ENCODE data around the gene POLR2F.

Gene POLR2F

DNA sequence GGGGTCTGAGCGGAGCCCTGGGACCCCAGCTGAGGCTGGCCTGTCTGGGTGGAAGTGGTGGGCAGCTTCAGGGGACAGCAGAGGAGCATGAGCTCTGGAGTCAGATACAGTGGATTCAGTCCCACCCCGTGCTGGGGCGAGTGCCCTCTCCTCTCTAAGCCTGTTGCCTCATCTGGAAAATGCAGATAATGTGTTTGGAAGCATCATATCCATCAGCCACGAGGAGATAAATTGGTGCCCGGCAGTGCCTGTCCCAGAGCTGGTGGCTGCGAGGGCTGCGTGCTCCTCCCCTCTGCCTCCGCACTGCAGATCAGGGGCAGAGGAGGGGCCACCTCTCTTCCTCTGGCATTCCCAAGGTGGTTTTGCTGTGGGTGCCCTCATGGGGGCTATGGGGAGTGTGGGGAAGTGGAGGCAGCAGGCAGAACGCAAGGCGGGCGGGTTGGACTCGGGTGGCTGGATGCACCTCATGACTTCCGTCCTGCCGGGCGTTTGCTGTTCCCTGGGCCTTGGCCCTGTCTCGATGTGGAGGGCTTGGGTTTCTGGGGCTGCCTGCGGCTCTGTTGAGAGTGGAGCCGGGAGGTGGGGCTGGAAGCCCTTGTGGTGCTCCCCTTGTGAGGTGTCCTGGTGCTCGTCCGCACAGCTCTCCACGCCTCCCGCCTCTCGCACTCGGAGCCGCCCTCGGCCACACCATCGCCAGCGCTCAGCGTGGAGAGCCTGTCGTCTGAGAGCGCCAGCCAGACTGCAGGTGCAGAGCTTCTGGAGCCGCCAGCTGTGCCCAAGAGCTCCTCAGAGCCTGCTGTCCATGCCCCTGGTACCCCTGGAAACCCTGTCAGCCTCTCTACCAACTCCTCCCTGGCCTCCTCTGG is 26.5 kb upstream of the POLR2F start:
- Histone ChIP-seq H3K9me3 (ENCODE audit: control insufficient read depth, insufficient read depth, low read length) (no peaks in the 10 kb centered on the region), H3K4me1 (ENCODE audit: control insufficient read depth, insufficient read depth, low read length) (no peaks in the 10 kb centered on the region), H3K36me3 (ENCODE audit: control insufficient read depth, insufficient read depth, low read length) (peaks cover 42% of the 10 kb centered on the region), H3K9ac (ENCODE audit: low read depth, low read length) (no peak overlapping the region), H3K27me3 (ENCODE audit: control insufficient read depth, insufficient read depth, low read length) (no peaks in the 10 kb centered on the region), H3K27ac (ENCODE audit: low read depth, low read length) (no peak overlapping the region), H3K4me3 (ENCODE audit: low read depth, low read length) (no peak overlapping the region)

DNA sequence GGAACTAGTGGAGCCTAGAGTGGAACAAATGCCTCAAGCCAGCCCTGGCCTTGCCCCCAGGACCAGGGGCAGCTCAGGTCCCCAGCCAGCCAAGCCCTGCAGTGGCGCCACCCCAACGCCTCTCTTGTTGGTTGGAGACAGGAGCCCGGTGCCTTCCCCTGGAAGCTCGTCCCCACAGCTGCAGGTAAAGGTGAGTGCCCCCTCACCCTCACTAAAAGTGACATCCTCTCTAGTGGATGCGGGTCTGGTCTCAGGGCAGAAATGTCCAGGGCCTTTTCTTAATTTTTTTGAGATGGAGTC is 25.9 kb upstream of the POLR2F start:
- no peaks in the 10 kb centered on the region for H3K27me3 ChIP-seq (ENCODE audit: control insufficient read depth, insufficient read depth, low read length)
- peaks cover 47% of the 10 kb centered on the region for H3K36me3 ChIP-seq (ENCODE audit: control insufficient read depth, insufficient read depth, low read length)
- H3K4me1 ChIP-seq (ENCODE audit: control insufficient read depth, insufficient read depth, low read length) = no peaks in the 10 kb centered on the region
- no peaks in the 10 kb centered on the region for H3K9me3 ChIP-seq (ENCODE audit: control insufficient read depth, insufficient read depth, low read length)
- no peak overlapping the region for H3K4me3 ChIP-seq (ENCODE audit: low read depth, low read length)
- no peak overlapping the region for H3K9ac ChIP-seq (ENCODE audit: low read depth, low read length)
- no peak overlapping the region for H3K27ac ChIP-seq (ENCODE audit: low read depth, low read length)

DNA sequence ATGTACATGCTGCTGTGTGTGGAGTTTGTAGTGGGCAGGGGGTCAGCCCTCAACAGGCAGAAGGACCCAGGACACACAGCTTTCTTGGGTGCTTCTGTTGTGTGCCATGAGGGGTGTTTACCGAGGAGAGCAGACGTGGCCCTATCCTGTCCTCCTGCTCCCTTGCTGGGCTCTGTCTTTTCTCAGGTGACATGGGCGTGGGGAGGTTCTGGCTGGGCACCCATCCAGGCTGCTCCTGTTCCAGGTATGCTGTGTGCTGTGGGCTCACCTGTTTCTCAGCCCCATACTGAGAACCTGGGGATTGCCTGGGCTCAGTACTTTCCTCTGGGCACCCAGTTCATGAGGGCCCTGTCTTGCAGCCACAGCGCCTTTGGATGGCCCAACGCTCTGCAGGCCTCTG is 24.1 kb upstream of the POLR2F start:
- no peaks in the 10 kb centered on the region for H3K9me3 ChIP-seq (ENCODE audit: control insufficient read depth, insufficient read depth, low read length)
- H3K27ac ChIP-seq (ENCODE audit: low read depth, low read length) = no peak overlapping the region
- H3K4me1 ChIP-seq (ENCODE audit: control insufficient read depth, insufficient read depth, low read length) = no peaks in the 10 kb centered on the region; the same call in 1 of the 2 replicates
- no peak overlapping the region for H3K4me3 ChIP-seq (ENCODE audit: low read depth, low read length)
- peaks cover 47% of the 10 kb centered on the region for H3K36me3 ChIP-seq (ENCODE audit: control insufficient read depth, insufficient read depth, low read length)
- H3K27me3 ChIP-seq (ENCODE audit: control insufficient read depth, insufficient read depth, low read length) = no peaks in the 10 kb centered on the region
- no peak overlapping the region for H3K9ac ChIP-seq (ENCODE audit: low read depth, low read length)

DNA sequence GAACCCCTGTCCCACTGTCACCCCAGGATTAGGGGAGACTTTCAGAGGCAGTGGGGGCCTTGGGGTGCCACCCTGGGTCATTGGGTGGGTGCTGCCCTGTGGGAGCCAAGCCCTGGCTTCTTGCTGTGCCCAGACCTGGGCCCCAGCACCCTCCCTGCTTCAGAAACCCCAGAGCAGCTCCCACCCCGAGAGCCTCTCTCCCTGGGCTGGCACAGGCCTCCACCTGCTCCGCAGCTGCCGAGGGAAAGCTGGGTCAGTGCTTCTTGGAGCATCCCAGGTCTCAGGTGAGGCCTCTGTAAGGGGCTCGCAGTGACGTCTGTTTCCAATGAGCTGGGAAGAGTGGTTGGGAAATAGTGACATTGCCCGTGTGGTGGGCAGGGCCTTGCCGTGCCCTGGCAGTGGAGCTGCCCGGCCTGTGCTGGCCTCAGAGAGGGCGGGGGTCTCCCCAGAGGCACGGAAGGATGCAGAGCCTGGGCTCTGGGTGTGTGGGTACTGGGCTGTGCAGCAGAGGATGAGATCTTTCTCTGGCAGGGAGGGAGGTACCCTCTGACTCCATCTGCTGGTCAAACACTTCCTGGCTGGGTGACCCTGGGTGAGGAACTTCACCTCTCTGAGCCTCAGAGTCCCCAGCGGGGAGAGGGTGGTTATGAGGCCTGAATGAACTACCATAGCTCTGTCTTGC is 23.1 kb upstream of the POLR2F start:
- Histone ChIP-seq H3K27ac (ENCODE audit: low read depth, low read length) (no peak overlapping the region), H3K4me3 (ENCODE audit: low read depth, low read length) (no peak overlapping the region), H3K4me1 (ENCODE audit: control insufficient read depth, insufficient read depth, low read length) (no peaks in the 10 kb centered on the region; the same call in 1 of the 2 replicates), H3K9me3 (ENCODE audit: control insufficient read depth, insufficient read depth, low read length) (no peaks in the 10 kb centered on the region), H3K9ac (ENCODE audit: low read depth, low read length) (no peak overlapping the region), H3K27me3 (ENCODE audit: control insufficient read depth, insufficient read depth, low read length) (no peaks in the 10 kb centered on the region), H3K36me3 (ENCODE audit: control insufficient read depth, insufficient read depth, low read length) (peaks cover 41% of the 10 kb centered on the region)

DNA sequence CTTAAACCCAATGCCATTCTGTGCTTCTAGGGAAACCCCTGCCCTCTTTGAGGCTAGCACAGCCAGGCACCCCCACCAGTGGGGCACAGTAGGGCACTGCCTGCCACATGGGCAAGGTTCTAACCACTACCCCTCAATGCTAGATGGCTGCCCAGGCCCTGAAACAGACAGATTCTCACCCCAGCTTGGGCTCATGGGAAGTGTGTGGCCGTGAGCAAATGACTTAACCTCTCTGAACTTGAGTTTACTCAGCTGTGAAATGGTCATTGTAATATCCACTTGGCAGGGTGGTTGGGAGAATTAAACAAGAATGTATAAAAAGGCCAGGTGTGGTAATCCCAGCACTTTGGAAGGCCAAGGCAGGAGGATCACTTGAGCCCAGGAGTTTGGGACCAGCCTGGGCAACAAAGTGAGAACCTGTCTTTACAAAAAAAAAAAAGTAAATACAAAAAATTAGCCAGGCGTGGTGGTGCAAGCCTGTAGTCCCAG is 22.5 kb upstream of the POLR2F start:
- H3K27ac ChIP-seq (ENCODE audit: low read depth, low read length) = no peak overlapping the region
- no peak overlapping the region for H3K4me3 ChIP-seq (ENCODE audit: low read depth, low read length)
- no peaks in the 10 kb centered on the region for H3K9me3 ChIP-seq (ENCODE audit: control insufficient read depth, insufficient read depth, low read length)
- H3K9ac ChIP-seq (ENCODE audit: low read depth, low read length) = no peak overlapping the region
- H3K4me1 ChIP-seq (ENCODE audit: control insufficient read depth, insufficient read depth, low read length) = no peaks in the 10 kb centered on the region; the same call in 1 of the 2 replicates
- no peaks in the 10 kb centered on the region for H3K27me3 ChIP-seq (ENCODE audit: control insufficient read depth, insufficient read depth, low read length)
- peaks cover 36% of the 10 kb centered on the region for H3K36me3 ChIP-seq (ENCODE audit: control insufficient read depth, insufficient read depth, low read length)

DNA sequence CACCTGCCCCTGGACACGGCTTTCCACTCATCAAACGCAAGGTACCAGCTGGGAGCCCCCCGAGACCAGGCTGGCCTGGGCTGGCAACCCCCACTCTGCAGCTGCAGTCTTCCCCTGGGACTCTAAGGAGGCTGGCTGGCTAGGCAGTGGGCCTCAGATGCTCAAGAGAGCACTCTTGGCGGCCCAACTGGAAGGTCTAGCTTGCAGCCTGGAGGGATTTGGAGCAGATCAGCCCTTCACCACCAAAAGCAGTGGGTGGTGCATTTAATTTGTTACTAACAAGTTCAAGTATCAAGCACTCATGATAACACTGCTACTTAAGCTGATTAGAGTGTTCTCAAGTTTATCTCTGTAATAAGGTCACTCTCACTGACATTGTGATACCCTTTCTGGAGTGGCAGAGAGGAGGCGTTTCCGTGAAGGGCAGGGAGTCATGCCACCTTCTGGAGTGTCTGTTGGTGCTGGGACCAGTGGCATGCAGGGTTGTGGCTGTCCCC is 21.6 kb upstream of the POLR2F start:
- Histone ChIP-seq H3K27ac (ENCODE audit: low read depth, low read length) (no peak overlapping the region), H3K4me1 (ENCODE audit: control insufficient read depth, insufficient read depth, low read length) (no peaks in the 10 kb centered on the region; the same call in 1 of the 2 replicates), H3K9me3 (ENCODE audit: control insufficient read depth, insufficient read depth, low read length) (no peaks in the 10 kb centered on the region), H3K9ac (ENCODE audit: low read depth, low read length) (no peak overlapping the region), H3K36me3 (ENCODE audit: control insufficient read depth, insufficient read depth, low read length) (peaks cover 28% of the 10 kb centered on the region), H3K4me3 (ENCODE audit: low read depth, low read length) (no peak overlapping the region), H3K27me3 (ENCODE audit: control insufficient read depth, insufficient read depth, low read length) (no peaks in the 10 kb centered on the region)

DNA sequence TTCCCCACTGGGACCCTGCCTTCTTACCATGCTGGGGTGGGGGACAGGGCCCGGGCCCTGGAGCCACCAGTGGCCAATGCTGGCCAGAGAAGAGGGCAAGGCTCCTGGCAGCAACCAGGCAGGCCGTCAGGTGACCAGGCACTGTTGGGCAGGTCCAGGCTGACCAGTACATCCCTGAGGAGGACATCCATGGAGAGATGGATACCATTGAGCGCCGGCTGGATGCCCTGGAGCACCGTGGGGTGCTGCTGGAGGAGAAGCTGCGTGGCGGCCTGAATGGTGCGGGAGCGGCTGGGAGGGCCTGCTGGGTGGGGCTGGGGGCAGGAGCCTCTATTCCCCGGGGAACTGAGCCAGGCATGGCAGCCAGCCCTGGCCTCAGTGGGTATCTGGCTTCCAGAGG is 21.1 kb upstream of the POLR2F start:
- H3K9ac ChIP-seq (ENCODE audit: low read depth, low read length) = no peak overlapping the region
- no peaks in the 10 kb centered on the region for H3K27me3 ChIP-seq (ENCODE audit: control insufficient read depth, insufficient read depth, low read length)
- no peaks in the 10 kb centered on the region for H3K9me3 ChIP-seq (ENCODE audit: control insufficient read depth, insufficient read depth, low read length)
- no peak overlapping the region for H3K4me3 ChIP-seq (ENCODE audit: low read depth, low read length)
- H3K36me3 ChIP-seq (ENCODE audit: control insufficient read depth, insufficient read depth, low read length) = peaks cover 27% of the 10 kb centered on the region
- no peaks in the 10 kb centered on the region; the same call in 1 of the 2 replicates for H3K4me1 ChIP-seq (ENCODE audit: control insufficient read depth, insufficient read depth, low read length)
- no peak overlapping the region for H3K27ac ChIP-seq (ENCODE audit: low read depth, low read length)

DNA sequence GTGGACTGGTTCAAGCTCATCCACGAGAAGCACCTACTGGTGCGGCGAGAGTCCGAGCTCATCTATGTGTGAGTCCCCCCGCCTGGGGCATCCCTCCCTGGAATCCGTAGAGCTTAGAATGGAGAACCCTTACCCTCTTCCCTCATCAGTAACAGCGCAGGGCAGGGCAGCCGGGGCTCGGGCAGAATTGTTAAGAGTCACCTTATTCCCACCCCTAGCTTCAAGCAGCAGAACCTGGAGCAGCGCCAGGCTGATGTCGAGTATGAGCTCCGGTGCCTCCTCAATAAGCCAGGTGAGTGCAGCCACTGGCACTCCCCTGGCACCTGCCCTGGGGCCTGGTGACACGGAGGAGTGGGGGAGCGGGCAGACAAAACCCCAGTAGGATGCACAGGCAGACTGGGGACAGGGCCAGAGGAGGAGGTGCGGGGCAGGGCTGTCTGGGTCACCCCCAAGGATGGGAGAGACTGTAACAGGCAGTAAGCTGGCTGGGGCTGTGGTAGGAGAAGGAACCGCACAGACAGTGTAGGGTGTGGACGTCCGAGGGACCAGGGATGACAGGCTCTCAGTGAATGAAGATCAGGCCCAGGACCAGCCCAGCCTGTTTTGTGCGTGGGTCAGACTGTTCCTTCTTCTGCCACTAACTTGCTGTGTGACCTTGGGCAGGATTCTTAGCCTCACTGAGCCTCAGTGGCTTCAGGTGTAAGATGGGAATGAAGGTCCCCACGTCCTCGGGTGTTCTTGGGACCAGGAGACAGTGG is 20.5 kb upstream of the POLR2F start:
- Histone ChIP-seq H3K27ac (ENCODE audit: low read depth, low read length) (peak overlapping the region; percentile 50), H3K36me3 (ENCODE audit: control insufficient read depth, insufficient read depth, low read length) (peaks cover 28% of the 10 kb centered on the region), H3K4me1 (ENCODE audit: control insufficient read depth, insufficient read depth, low read length) (no peaks in the 10 kb centered on the region; the same call in 1 of the 2 replicates), H3K9ac (ENCODE audit: low read depth, low read length) (no peak overlapping the region), H3K9me3 (ENCODE audit: control insufficient read depth, insufficient read depth, low read length) (no peaks in the 10 kb centered on the region), H3K27me3 (ENCODE audit: control insufficient read depth, insufficient read depth, low read length) (no peaks in the 10 kb centered on the region), H3K4me3 (ENCODE audit: low read depth, low read length) (no peak overlapping the region)

DNA sequence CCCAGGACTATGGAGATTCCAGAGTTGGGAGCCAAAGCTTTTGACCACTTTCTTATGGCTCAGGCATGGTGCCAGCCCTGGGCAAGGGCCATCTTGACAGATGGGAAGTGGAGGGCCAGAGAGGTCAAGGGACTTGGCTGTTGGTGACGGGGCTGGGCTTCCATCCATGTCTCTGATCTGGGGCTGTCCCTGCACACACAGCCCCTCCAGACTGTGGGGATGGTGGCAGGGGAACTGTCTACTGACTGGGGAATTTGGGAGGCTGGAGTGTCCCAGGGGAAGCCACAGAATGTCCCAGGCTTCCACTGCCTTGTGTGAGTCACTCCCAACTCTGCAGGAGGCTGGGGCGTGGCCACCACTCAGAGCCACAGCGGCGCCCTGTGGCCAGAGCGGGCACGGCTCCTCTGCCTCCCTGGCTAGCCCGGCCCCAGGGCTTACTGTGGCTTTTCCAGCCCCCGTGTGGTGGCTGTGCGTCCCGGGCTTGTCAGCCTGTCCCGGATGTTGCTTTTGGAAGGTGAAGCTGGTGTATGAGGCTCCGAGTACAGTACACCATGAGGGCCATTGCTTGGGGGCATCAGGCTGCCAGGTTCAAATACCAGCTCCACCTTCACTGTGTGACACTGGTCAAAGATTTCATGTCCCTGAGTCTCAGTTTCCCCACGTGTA is 19.7 kb upstream of the POLR2F start:
- Histone ChIP-seq H3K9ac (ENCODE audit: low read depth, low read length) (no peak overlapping the region), H3K9me3 (ENCODE audit: control insufficient read depth, insufficient read depth, low read length) (no peaks in the 10 kb centered on the region), H3K27ac (ENCODE audit: low read depth, low read length) (peak overlapping the region; percentile 50), H3K4me1 (ENCODE audit: control insufficient read depth, insufficient read depth, low read length) (no peaks in the 10 kb centered on the region; the same call in 1 of the 2 replicates), H3K36me3 (ENCODE audit: control insufficient read depth, insufficient read depth, low read length) (peaks cover 29% of the 10 kb centered on the region), H3K4me3 (ENCODE audit: low read depth, low read length) (no peak overlapping the region), H3K27me3 (ENCODE audit: control insufficient read depth, insufficient read depth, low read length) (no peaks in the 10 kb centered on the region)

DNA sequence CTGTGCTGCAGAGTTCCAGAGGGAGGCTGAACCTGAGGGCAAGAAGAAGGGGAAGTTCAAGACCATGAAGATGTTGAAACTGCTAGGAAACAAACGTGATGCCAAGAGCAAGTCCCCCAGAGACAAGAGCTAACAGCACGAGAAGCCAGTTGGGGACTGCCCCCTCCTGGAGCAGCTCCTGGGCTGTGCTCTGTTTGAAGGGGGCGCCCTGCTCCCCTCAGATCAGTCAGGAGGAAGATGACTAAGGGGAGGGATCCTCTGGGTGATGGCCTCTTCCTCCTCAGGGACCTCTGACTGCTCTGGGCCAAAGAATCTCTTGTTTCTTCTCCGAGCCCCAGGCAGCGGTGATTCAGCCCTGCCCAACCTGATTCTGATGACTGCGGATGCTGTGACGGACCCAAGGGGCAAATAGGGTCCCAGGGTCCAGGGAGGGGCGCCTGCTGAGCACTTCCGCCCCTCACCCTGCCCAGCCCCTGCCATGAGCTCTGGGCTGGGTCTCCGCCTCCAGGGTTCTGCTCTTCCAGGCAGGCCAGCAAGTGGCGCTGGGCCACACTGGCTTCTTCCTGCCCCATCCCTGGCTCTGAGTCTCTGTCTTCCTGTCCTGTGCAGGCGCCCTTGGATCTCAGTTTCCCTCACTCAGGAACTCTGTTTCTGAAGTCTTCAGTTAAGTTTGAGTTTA is 12.7 kb upstream of the POLR2F start:
- no peak overlapping the region for H3K9ac ChIP-seq (ENCODE audit: low read depth, low read length)
- no peak overlapping the region for H3K27ac ChIP-seq (ENCODE audit: low read depth, low read length)
- H3K27me3 ChIP-seq (ENCODE audit: control insufficient read depth, insufficient read depth, low read length) = no peaks in the 10 kb centered on the region
- no peak overlapping the region for H3K4me3 ChIP-seq (ENCODE audit: low read depth, low read length)
- H3K9me3 ChIP-seq (ENCODE audit: control insufficient read depth, insufficient read depth, low read length) = no peaks in the 10 kb centered on the region
- peaks cover 31% of the 10 kb centered on the region for H3K36me3 ChIP-seq (ENCODE audit: control insufficient read depth, insufficient read depth, low read length)
- H3K4me1 ChIP-seq (ENCODE audit: control insufficient read depth, insufficient read depth, low read length) = no peaks in the 10 kb centered on the region

Measured in HUES48 (cell line).